OCI-LY1 (cell line): ENCODE measurements around the gene ADCY7.

ENCODE experiments used
- H2AFZ ChIP-seq: fragments of 200-600 bp; sonication (generic), shearing (Covaris generic); 2 replicates; pipeline ENCODE4 v1.6.0; 2014; ENCODE audit warnings: antibody characterized with exemption, mild to moderate bottlenecking, low read length
- H3F3A ChIP-seq: fragments of 200-600 bp; sonication (generic), shearing (Covaris generic); 2 replicates; pipeline ENCODE4 v1.6.0; 2014; ENCODE audit warnings: mild to moderate bottlenecking, antibody characterized with exemption, low read length, moderate library complexity; ENCODE audit not compliant: insufficient read depth
- H3K27ac ChIP-seq: fragments of 200-600 bp; sonication (generic); 2 replicates; pipeline ENCODE4 v1.5.1; 2014; ENCODE audit warnings: low read length, mixed run types, mild to moderate bottlenecking, low read depth; ENCODE audit not compliant: poor library complexity, severe bottlenecking
- H3K27me3 ChIP-seq: fragments of 200-600 bp; sonication (generic); 2 replicates; pipeline ENCODE4 v1.6.0; 2014; ENCODE audit warnings: antibody characterized with exemption, mild to moderate bottlenecking, low read length, moderate library complexity; ENCODE audit not compliant: insufficient read depth
- H3K36me3 ChIP-seq: fragments of 200-600 bp; sonication (generic); 2 replicates; pipeline ENCODE4 v1.6.1; 2014; ENCODE audit warnings: mild to moderate bottlenecking, antibody characterized with exemption, low read length, moderate library complexity, mixed read lengths; ENCODE audit not compliant: insufficient read depth
- H3K4me1 ChIP-seq: fragments of 200-600 bp; sonication (generic); 2 replicates; pipeline ENCODE4 v1.5.1; 2014; ENCODE audit warnings: mild to moderate bottlenecking, low read length, moderate library complexity; ENCODE audit not compliant: insufficient read depth, severe bottlenecking
- H3K4me2 ChIP-seq: fragments of 200-600 bp; sonication (generic), shearing (Covaris generic); 2 replicates; pipeline ENCODE4 v1.6.1; 2014; ENCODE audit warnings: low read length
- H3K4me3 ChIP-seq: fragments of 200-600 bp; sonication (generic); 2 replicates; pipeline ENCODE4 v1.5.1; 2014; ENCODE audit warnings: low read length, low read depth, mild to moderate bottlenecking, mixed read lengths; ENCODE audit not compliant: poor library complexity, severe bottlenecking
- H3K79me2 ChIP-seq: fragments of 200-600 bp; shearing (Covaris generic); 2 replicates; pipeline ENCODE4 v1.6.1; 2016; ENCODE audit warnings: mixed run types, low read length, mixed read lengths; ENCODE audit not compliant: insufficient read depth
- H3K9ac ChIP-seq: fragments of 200-600 bp; sonication (generic), shearing (Covaris generic); 2 replicates; pipeline ENCODE4 v1.6.1; 2014; ENCODE audit warnings: mild to moderate bottlenecking, low read length, mixed read lengths
- H3K9me2 ChIP-seq: fragments of 200-600 bp; sonication (generic), shearing (Covaris generic); 2 replicates; pipeline ENCODE4 v1.6.1; 2014; ENCODE audit warnings: low read depth, mild to moderate bottlenecking, low read length, mixed read lengths
- H3K9me3 ChIP-seq: fragments of 200-600 bp; shearing (Covaris generic); 2 replicates; pipeline ENCODE4 v1.6.1; 2014; ENCODE audit warnings: low read length, mixed read lengths
- H4K20me1 ChIP-seq: fragments of 200-600 bp; sonication (generic), shearing (Covaris generic); 2 replicates; pipeline ENCODE4 v1.6.0; 2016; ENCODE audit warnings: mild to moderate bottlenecking, low read length; ENCODE audit not compliant: insufficient read depth
- CTCF ChIP-seq: fragments of 200-600 bp; sonication (generic), shearing (Covaris generic); IDR thresholded peaks from 2 replicates; pipeline ENCODE4 v1.5.1; 2017; ENCODE audit warnings: mild to moderate bottlenecking, antibody characterized with exemption, low read length, moderate library complexity, mixed read lengths
- EZH2 ChIP-seq: fragments of 200-600 bp; sonication (generic), shearing (Covaris generic); IDR thresholded peaks from 2 replicates; pipeline ENCODE4 v1.8.0; 2017; ENCODE audit warnings: borderline replicate concordance, mixed run types, mild to moderate bottlenecking, antibody characterized with exemption, low read length, moderate library complexity, mixed read lengths

ADCY7 gene

GRCh38 chr16:50270510-50271147 lies 4.3 kb downstream of the ADCY7 start:
- Histone ChIP-seq H3K9me3 (no peaks in the 10 kb centered on the region), H3K9me2 (no peaks in the 10 kb centered on the region), H3K36me3 (no peaks in the 10 kb centered on the region), H4K20me1 (no peaks in the 10 kb centered on the region), H3K79me2 (no peaks in the 10 kb centered on the region), H3K4me3 (no peak overlapping the region), H3K9ac (no peak overlapping the region), H3K27ac (no peak overlapping the region), H3K4me2 (no peak overlapping the region), H3K4me1 (peaks cover 50% of the 10 kb centered on the region), H3F3A (no peaks in the 10 kb centered on the region), H2AFZ (no peak overlapping the region), H3K27me3 (no peaks in the 10 kb centered on the region)
- no peak for TF ChIP-seq EZH2
- TF ChIP-seq CTCF, result no peak

GRCh38 chr16:50271148-50272041 lies 5.0 kb downstream of the ADCY7 start:
- H3K79me2 ChIP-seq, result no peaks in the 10 kb centered on the region
- peaks cover 50% of the 10 kb centered on the region for H3K4me1 ChIP-seq
- H3F3A ChIP-seq, result no peaks in the 10 kb centered on the region
- no peak overlapping the region for H3K9ac ChIP-seq
- H3K36me3 ChIP-seq, result no peaks in the 10 kb centered on the region
- H3K4me3 ChIP-seq, result no peak overlapping the region
- H3K27me3 ChIP-seq, result no peaks in the 10 kb centered on the region
- H2AFZ ChIP-seq, result no peak overlapping the region
- no peak overlapping the region for H3K27ac ChIP-seq
- no peaks in the 10 kb centered on the region for H3K9me3 ChIP-seq
- TF ChIP-seq EZH2 (no peak), CTCF (no peak)
- no peak overlapping the region for H3K4me2 ChIP-seq
- H3K9me2 ChIP-seq, result no peaks in the 10 kb centered on the region
- no peaks in the 10 kb centered on the region for H4K20me1 ChIP-seq

- no peak overlapping the region for H3K27ac ChIP-seq
- H3K79me2 ChIP-seq, result peaks cover 4% of the 10 kb centered on the region; the same call in 1 of the 2 replicates
- H3K4me3 ChIP-seq, result no peak overlapping the region
- H3K9me3 ChIP-seq, result no peaks in the 10 kb centered on the region
- no peaks in the 10 kb centered on the region for H3F3A ChIP-seq
- H3K9me2 ChIP-seq, result no peaks in the 10 kb centered on the region
- no peak overlapping the region for H3K9ac ChIP-seq
- H3K4me1 ChIP-seq, result peaks cover 44% of the 10 kb centered on the region
- no peaks in the 10 kb centered on the region for H3K27me3 ChIP-seq
- H4K20me1 ChIP-seq, result no peaks in the 10 kb centered on the region
- TF ChIP-seq EZH2 (no peak), CTCF (no peak)
- no peak overlapping the region for H2AFZ ChIP-seq
- no peak overlapping the region for H3K4me2 ChIP-seq
- no peaks in the 10 kb centered on the region for H3K36me3 ChIP-seq
These were observed 5.8 kb downstream of the ADCY7 start for GRCh38 chr16:50272111-50272571.
